Natural killer cell treated with Interleukin-12 subunit alpha and Interleukin-12 subunit beta and Interleukin-15 and Interleukin-18, amount 100 ng/mL, for 72 hours (primary cell): ENCODE results near the gene PTX4. TPM values are rescaled to one million over a fixed set of nuclear protein-coding genes. Genes with fewer than 3 reads are reported as not detected.
"Not testable (repeated sequence)": the region's sequence is repeated elsewhere in the genome, so short reads cannot be mapped to it uniquely, and the experiment has no call there.

ENCODE experiments used
- ATAC-seq, 2 donors: fragments of 150-1000 bp; cut with Tn5 transposase in 1 of 2; sonication (Bioruptor Pico), chemical (Tn5 transposase) in 1 of 2; 2 replicates each; pipeline ENCODE4 v1.10.0; 2021
- DNase-seq: peaks from one replicate; pipeline ENCODE4 v3.0.0; 2022; ENCODE audit warnings: low spot score
- H3K27ac Mint-ChIP-seq, 2 donors: 1 replicate in 1 of 2; 2 replicates in 1 of 2; pipeline ENCODE4 v1.8.0; 2022; ENCODE audit warnings: mixed read lengths in 2 of 2, mild to moderate bottlenecking in 1 of 2, moderate library complexity in 1 of 2
- H3K27me3 Mint-ChIP-seq, 2 donors: 1 replicate in 1 of 2; 2 replicates in 1 of 2; pipeline ENCODE4 v1.8.0; 2022; ENCODE audit warnings: mixed read lengths in 2 of 2
- H3K36me3 Mint-ChIP-seq: one replicate; pipeline ENCODE4 v1.8.0; 2022; ENCODE audit warnings: mixed read lengths
- H3K4me1 Mint-ChIP-seq, 2 donors: 1 replicate in 1 of 2; 2 replicates in 1 of 2; pipeline ENCODE4 v1.8.0; 2022; ENCODE audit warnings: low read depth in 2 of 2, mixed read lengths in 2 of 2, mild to moderate bottlenecking in 1 of 2
- H3K4me3 Mint-ChIP-seq: one replicate; pipeline ENCODE4 v1.8.0; 2022; ENCODE audit warnings: mixed read lengths
- H3K9me3 Mint-ChIP-seq: 2 replicates; pipeline ENCODE4 v1.8.0; 2022; ENCODE audit warnings: mixed read lengths
- total RNA-seq, 2 donors: library from RNA; stranded (reverse); gene quantifications; one replicate each; pipeline ENCODE4 v1.2.3, GENCODE V29; 2022

Gene PTX4
- total RNA-seq, 2 donors from 2014 or later, result 0.39 TPM; not detected in 1

GRCh38 chr16:1472974-1473373 is 15.8 kb downstream of the PTX4 start:
- Mint-ChIP-seq H3K27me3 (no peaks in the 10 kb centered on the region), H3K4me1 (peaks cover 4 to 14% of the 10 kb centered on the region in 2 donors), H3K27ac (peak overlapping the region in 1 of 2 donors; percentile 81), H3K9me3 (no peaks in the 10 kb centered on the region), H3K36me3 (no peaks in the 10 kb centered on the region), H3K4me3 (peak overlapping the region; percentile 57)
- ATAC-seq, result no peak
- DNase-seq, result no peak

GRCh38 chr16:1471569-1472194 is 17.1 kb downstream of the PTX4 start:
- DNase-seq, result no peak
- H3K4me1 Mint-ChIP-seq, result peaks cover 4 to 14% of the 10 kb centered on the region in 2 donors

GRCh38 chr16:1470481-1471251 is 18.1 kb downstream of the PTX4 start:
- Mint-ChIP-seq H3K27me3 (no peaks in the 10 kb centered on the region), H3K36me3 (no peaks in the 10 kb centered on the region), H3K9me3 (no peaks in the 10 kb centered on the region), H3K4me3 (no peak overlapping the region), H3K4me1 (peaks cover 4 to 14% of the 10 kb centered on the region in 2 donors), H3K27ac (peak overlapping the region; percentile 44 to 59)
- DNase-seq, result no peak
- no peak for ATAC-seq

More at GRCh38 chr16:1471569-1472194, 17.1 kb downstream of the PTX4 start:
- H3K27me3 Mint-ChIP-seq, result no peaks in the 10 kb centered on the region
- H3K4me3 Mint-ChIP-seq, result no peak overlapping the region
- no peak for ATAC-seq
- H3K27ac Mint-ChIP-seq, result no peak overlapping the region
- no peaks in the 10 kb centered on the region for H3K36me3 Mint-ChIP-seq
- H3K9me3 Mint-ChIP-seq, result no peaks in the 10 kb centered on the region

GRCh38 chr16:1469693-1470201 is 19.0 kb downstream of the PTX4 start:
- Mint-ChIP-seq H3K4me3 (peak overlapping the region; percentile 31), H3K4me1 (peaks cover 4 to 14% of the 10 kb centered on the region in 2 donors), H3K27me3 (no peaks in the 10 kb centered on the region), H3K36me3 (no peaks in the 10 kb centered on the region), H3K9me3 (no peaks in the 10 kb centered on the region), H3K27ac (peak overlapping the region; percentile 44 to 59)
- no peak for ATAC-seq
- DNase-seq, result no peak

GRCh38 chr16:1469141-1469540 is 19.6 kb downstream of the PTX4 start:
- H3K9me3 Mint-ChIP-seq, H3K27ac Mint-ChIP-seq, H3K27me3 Mint-ChIP-seq: not testable (repeated sequence)

GRCh38 chr16:1468426-1468810 is 20.3 kb downstream of the PTX4 start:
- no peaks in the 10 kb centered on the region for H3K36me3 Mint-ChIP-seq
- H3K4me1 Mint-ChIP-seq, result peaks cover 0 to 12% of the 10 kb centered on the region in 2 donors
- DNase-seq, result no peak
- no peaks in the 10 kb centered on the region for H3K27me3 Mint-ChIP-seq
- no peak for ATAC-seq
- H3K4me3 Mint-ChIP-seq, result no peak overlapping the region
- H3K27ac Mint-ChIP-seq, result no peak overlapping the region
- H3K9me3 Mint-ChIP-seq, result no peaks in the 10 kb centered on the region

More at GRCh38 chr16:1469141-1469540, 19.6 kb downstream of the PTX4 start:
- not testable (repeated sequence) for H3K4me3 Mint-ChIP-seq, H3K36me3 Mint-ChIP-seq, ATAC-seq, DNase-seq
- peaks cover 3 to 14% of the 10 kb centered on the region in 2 donors for H3K4me1 Mint-ChIP-seq

GRCh38 chr16:1466968-1467521 is 21.7 kb downstream of the PTX4 start:
- Mint-ChIP-seq H3K4me3 (no peak overlapping the region), H3K9me3 (no peaks in the 10 kb centered on the region), H3K4me1 (peaks cover 0 to 8% of the 10 kb centered on the region in 2 donors), H3K27me3 (no peaks in the 10 kb centered on the region), H3K36me3 (no peaks in the 10 kb centered on the region), H3K27ac (peak overlapping the region in 1 of 2 donors; percentile 74)
- DNase-seq (no peak), ATAC-seq (no peak)

- Mint-ChIP-seq H3K27me3 (no peaks in the 10 kb centered on the region), H3K4me3 (no peak overlapping the region), H3K4me1 (peaks cover 0 to 8% of the 10 kb centered on the region in 2 donors), H3K9me3 (no peaks in the 10 kb centered on the region), H3K36me3 (no peaks in the 10 kb centered on the region), H3K27ac (no peak overlapping the region)
- ATAC-seq (no peak), DNase-seq (no peak)
Observed at GRCh38 chr16:1466054-1466453, 22.7 kb downstream of the PTX4 start.

GRCh38 chr16:1465567-1465915 is 23.2 kb downstream of the PTX4 start:
- DNase-seq (no peak), ATAC-seq (peak in 1 of 2 donors; percentile 9)
- H3K36me3 Mint-ChIP-seq, result no peaks in the 10 kb centered on the region
- no peaks in the 10 kb centered on the region for H3K9me3 Mint-ChIP-seq
- peaks cover 0 to 8% of the 10 kb centered on the region in 2 donors for H3K4me1 Mint-ChIP-seq
- H3K27ac Mint-ChIP-seq, result no peak overlapping the region
- H3K27me3 Mint-ChIP-seq, result no peaks in the 10 kb centered on the region
- no peak overlapping the region for H3K4me3 Mint-ChIP-seq

- H3K4me3 Mint-ChIP-seq, result no peak overlapping the region
- no peaks in the 10 kb centered on the region for H3K9me3 Mint-ChIP-seq
- H3K4me1 Mint-ChIP-seq, result peaks cover 0 to 5% of the 10 kb centered on the region in 2 donors
- no peak overlapping the region for H3K27ac Mint-ChIP-seq
- ATAC-seq (no peak), DNase-seq (no peak)
- no peaks in the 10 kb centered on the region for H3K27me3 Mint-ChIP-seq
- no peaks in the 10 kb centered on the region for H3K36me3 Mint-ChIP-seq
Observed at GRCh38 chr16:1464894-1465566, 23.7 kb downstream of the PTX4 start.

- Mint-ChIP-seq H3K4me3 (no peak overlapping the region), H3K4me1 (no peaks in the 10 kb centered on the region), H3K9me3 (no peaks in the 10 kb centered on the region), H3K27ac (no peak overlapping the region), H3K27me3 (no peaks in the 10 kb centered on the region), H3K36me3 (no peaks in the 10 kb centered on the region)
- ATAC-seq, result no peak
- DNase-seq, result no peak
Observed at GRCh38 chr16:1464196-1464893, 24.4 kb downstream of the PTX4 start.

GRCh38 chr16:1461146-1461545 is 27.6 kb downstream of the PTX4 start:
- H3K27me3 Mint-ChIP-seq, result no peaks in the 10 kb centered on the region
- no peaks in the 10 kb centered on the region for H3K9me3 Mint-ChIP-seq
- H3K36me3 Mint-ChIP-seq, result no peaks in the 10 kb centered on the region
- H3K27ac Mint-ChIP-seq, result no peak overlapping the region
- DNase-seq (no peak), ATAC-seq (no peak)
- H3K4me1 Mint-ChIP-seq, result peaks cover 0 to 7% of the 10 kb centered on the region in 2 donors
- no peak overlapping the region for H3K4me3 Mint-ChIP-seq

- no peaks in the 10 kb centered on the region for H3K27me3 Mint-ChIP-seq
- H3K4me3 Mint-ChIP-seq, result no peak overlapping the region
- H3K4me1 Mint-ChIP-seq, result peaks cover 0 to 7% of the 10 kb centered on the region in 2 donors
- ATAC-seq, result no peak
- H3K9me3 Mint-ChIP-seq, result no peaks in the 10 kb centered on the region
- no peak overlapping the region for H3K27ac Mint-ChIP-seq
- no peak for DNase-seq
- no peaks in the 10 kb centered on the region for H3K36me3 Mint-ChIP-seq
Observed at GRCh38 chr16:1460602-1461138, 28.1 kb downstream of the PTX4 start.
